NT2/D1 (cell line): ENCODE results near the gene RING1.

Source experiments
- SUZ12 ChIP-seq: IDR thresholded peaks from 2 replicates; pipeline ENCODE4 v1.6.1; 2011; ENCODE audit not compliant: insufficient read length, insufficient read depth; ENCODE audit errors: extremely low read depth
- YY1 ChIP-seq: IDR thresholded peaks from 2 replicates; pipeline ENCODE4 v1.6.1; 2011; ENCODE audit not compliant: insufficient read length, insufficient read depth
- ZNF274 ChIP-seq: IDR thresholded peaks from 2 replicates; pipeline ENCODE4 v1.6.1; 2011; ENCODE audit warnings: mild to moderate bottlenecking, low read depth, low read length

DNA sequence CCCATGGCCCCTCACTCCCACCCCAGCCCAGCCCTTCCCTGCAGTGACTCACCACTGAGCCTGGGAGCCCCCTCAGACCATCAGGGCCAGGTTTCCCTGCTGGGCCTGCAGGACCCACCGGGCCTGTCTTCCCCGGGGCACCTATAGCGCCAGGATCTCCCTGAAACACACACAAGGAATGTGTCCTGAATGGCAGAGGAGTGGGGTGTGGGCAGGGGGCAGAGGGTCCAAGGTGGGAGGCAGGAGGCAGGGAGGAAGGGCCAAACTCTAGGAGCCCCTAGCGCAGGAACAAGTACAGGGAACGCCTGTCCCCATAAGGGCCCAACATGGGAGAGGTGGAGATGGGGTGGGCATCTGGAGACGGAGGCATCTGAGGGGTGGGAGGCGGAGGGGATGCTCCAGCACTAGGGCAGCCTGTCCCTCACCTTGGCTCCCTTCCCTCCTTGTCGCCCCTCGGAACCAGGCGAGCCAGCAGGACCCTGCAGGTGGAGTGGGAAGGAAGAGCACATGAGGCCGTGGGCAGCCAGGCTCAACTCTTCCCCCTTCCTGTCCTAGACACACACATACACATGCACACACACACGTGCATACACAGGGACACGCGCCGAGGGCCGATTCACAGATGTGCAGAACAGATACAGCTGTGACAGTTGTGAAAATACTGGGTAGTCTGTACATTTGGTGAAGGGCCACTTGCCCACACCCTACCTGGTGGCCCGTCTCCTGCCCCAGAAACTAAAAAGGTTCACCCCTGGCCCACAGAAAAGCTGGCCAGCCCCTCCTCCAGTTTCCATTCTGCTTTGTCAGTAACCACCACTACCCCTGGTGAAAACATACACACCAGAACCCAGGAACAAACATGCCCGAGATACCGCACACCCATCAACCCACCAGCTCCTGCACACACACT is 40.7 kb upstream of the RING1 start:
- no peak for TF ChIP-seq SUZ12
- no peak for TF ChIP-seq YY1
- no peak for TF ChIP-seq ZNF274
